IMR-90 (cell line): ENCODE measurements around the gene MED12L. TPM values are rescaled to one million over a fixed set of nuclear protein-coding genes. Genes with fewer than 3 reads are reported as not detected.

Experiments
- ATAC-seq: fragments of 200-7000 bp; cut with Tn5 transposase; 2 replicates; pipeline ENCODE4 v1.9.1; 2020; ENCODE audit warnings: low read depth, mild to moderate bottlenecking, moderate library complexity
- BruUV-seq: library from RNA; stranded (reverse); fragments of 400-500 nt; replicated peaks from 2 replicates; lab custom pipeline; 2021; lab: Mats Ljungman, UMichigan
- CTCF ChIA-PET: fragments of 300-600 bp; formaldehyde crosslinking; extraction: SDS; loops from one replicate; lab custom pipeline; 2021; ENCODE audit warnings: antibody characterized with exemption; lab: Yijun Ruan, JAX
- POLR2A ChIA-PET: fragments of 300-600 bp; sonication (Branson Sonifier 250); formaldehyde crosslinking; loops from one replicate; lab custom pipeline; 2022; ENCODE audit warnings: antibody characterized with exemption; ENCODE audit not compliant: unreplicated experiment; lab: Charles Lee
- DNase-seq: peaks from one replicate; pipeline ENCODE4 v3.0.0; 2013
- H2AFZ ChIP-seq: replicated peaks from 2 replicates; pipeline ENCODE3; 2013; ENCODE audit warnings: low read length, mild to moderate bottlenecking; ENCODE audit not compliant: poor library complexity
- H2AK5ac ChIP-seq: 2 replicates; pipeline ENCODE4 v1.6.1; 2013; ENCODE audit warnings: low read depth, low read length, inconsistent platforms
- H2AK9ac ChIP-seq: replicated peaks from 2 replicates; pipeline ENCODE3; 2013; ENCODE audit warnings: mild to moderate bottlenecking, low read depth, low read length, moderate library complexity; ENCODE audit not compliant: poor library complexity
- H2BK120ac ChIP-seq: 2 replicates; pipeline ENCODE4 v1.6.1; 2013; ENCODE audit warnings: low read depth, low read length, inconsistent platforms
- H2BK15ac ChIP-seq: 3 replicates; pipeline ENCODE4 v1.6.1; 2013; ENCODE audit warnings: low read depth, low read length, inconsistent platforms
- H2BK20ac ChIP-seq: 2 replicates; pipeline ENCODE4 v1.6.1; 2013; ENCODE audit warnings: low read depth, mild to moderate bottlenecking, inconsistent platforms, low read length, moderate library complexity
- H2BK5ac ChIP-seq: 2 replicates; pipeline ENCODE4 v1.6.1; 2013; ENCODE audit warnings: mild to moderate bottlenecking, low read depth, low read length, inconsistent platforms; ENCODE audit not compliant: poor library complexity, severe bottlenecking
- H3K14ac ChIP-seq: replicated peaks from 2 replicates; pipeline ENCODE4 v1.6.1; 2013; ENCODE audit warnings: low read depth, low read length, inconsistent platforms
- H3K18ac ChIP-seq: 2 replicates; pipeline ENCODE4 v1.6.1; 2013; ENCODE audit warnings: low read depth, low read length, control low read depth
- H3K23ac ChIP-seq: 2 replicates; pipeline ENCODE4 v1.6.1; 2013; ENCODE audit warnings: low read depth, low read length, inconsistent platforms
- H3K27ac ChIP-seq: 2 replicates; pipeline ENCODE4 v1.5.1; 2013; ENCODE audit warnings: mild to moderate bottlenecking, control low read depth, low read length; ENCODE audit not compliant: insufficient read depth
- H3K27me3 ChIP-seq: 2 replicates; pipeline ENCODE4 v1.6.1; 2013; ENCODE audit warnings: low read length; ENCODE audit not compliant: control insufficient read depth, insufficient read depth
- H3K36me3 ChIP-seq: 2 replicates; pipeline ENCODE4 v1.6.1; 2013; ENCODE audit warnings: low read length, mixed read lengths; ENCODE audit not compliant: control insufficient read depth, insufficient read depth
- H3K4ac ChIP-seq: 2 replicates; pipeline ENCODE4 v1.6.1; 2013; ENCODE audit warnings: low read depth, low read length, inconsistent platforms
- H3K4me1 ChIP-seq: 2 replicates; pipeline ENCODE4 v1.6.1; 2013; ENCODE audit warnings: low read length, mixed read lengths; ENCODE audit not compliant: control insufficient read depth, insufficient read depth
- H3K4me2 ChIP-seq: 2 replicates; pipeline ENCODE4 v1.6.1; 2013; ENCODE audit warnings: low read depth, mild to moderate bottlenecking, control low read depth, low read length, moderate library complexity
- H3K4me3 ChIP-seq: 2 replicates; pipeline ENCODE4 v1.5.1; 2013; ENCODE audit warnings: low read depth, mild to moderate bottlenecking, control low read depth, low read length, moderate library complexity; ENCODE audit not compliant: insufficient read depth
- H3K56ac ChIP-seq: 2 replicates; pipeline ENCODE4 v1.6.1; 2013; ENCODE audit warnings: low read length, inconsistent platforms; ENCODE audit not compliant: insufficient read depth; ENCODE audit errors: extremely low read depth
- H3K79me1 ChIP-seq, 2 experiments: 2 replicates each; pipeline ENCODE4 v1.6.1; 2013; ENCODE audit warnings: low read length in 2 of 2, inconsistent platforms in 1 of 2, low read depth in 1 of 2
- H3K9ac ChIP-seq: 2 replicates; pipeline ENCODE4 v1.6.1; 2013; ENCODE audit warnings: low read depth, low read length, control low read depth
- H3K9me1 ChIP-seq: 2 replicates; pipeline ENCODE4 v1.6.1; 2013; ENCODE audit warnings: low read length, inconsistent platforms; ENCODE audit not compliant: insufficient read depth
- H3K9me3 ChIP-seq: 2 replicates; pipeline ENCODE4 v1.6.1; 2013; ENCODE audit warnings: low read length; ENCODE audit not compliant: control insufficient read depth, insufficient read depth
- H4K20me1 ChIP-seq: 2 replicates; pipeline ENCODE4 v1.6.1; 2013; ENCODE audit warnings: low read length, inconsistent platforms; ENCODE audit not compliant: insufficient read depth
- H4K5ac ChIP-seq: 2 replicates; pipeline ENCODE4 v1.6.1; 2013; ENCODE audit warnings: mild to moderate bottlenecking, low read depth, low read length, control low read depth
- H4K8ac ChIP-seq, 2 experiments: 2 replicates each; pipeline ENCODE4 v1.6.1; 2013; ENCODE audit warnings: low read depth in 2 of 2, low read length in 2 of 2, control low read depth in 1 of 2, inconsistent platforms in 1 of 2
- H4K91ac ChIP-seq: 2 replicates; pipeline ENCODE4 v1.6.1; 2013; ENCODE audit warnings: low read depth, low read length, inconsistent platforms; ENCODE audit not compliant: insufficient read depth
- CHD1 ChIP-seq: IDR thresholded peaks from 2 replicates; pipeline ENCODE4 v1.6.1; 2012; ENCODE audit warnings: low read depth, low read length, improper control_type of control experiment
- MAZ ChIP-seq: IDR thresholded peaks from 2 replicates; pipeline ENCODE4 v1.6.1; 2012; ENCODE audit warnings: low read depth, mild to moderate bottlenecking, low read length, improper control_type of control experiment, moderate library complexity, borderline replicate concordance
- WGBS, 2 experiments: methylation state at CpG; one replicate each; pipeline versions ENCODE4 v1.1.5 to v1.1.7; 2013; ENCODE audit warnings: missing lambda C conversion rate in 2 of 2; ENCODE audit not compliant: insufficient read length in 1 of 2; ENCODE audit errors: extremely low coverage in 2 of 2; 5-methylcytosine and 5-hydroxymethylcytosine counted together
- dilution Hi-C: fragments of 300-500 bp; cut with HindIII; formaldehyde crosslinking; loops from one replicate; pipeline ENCODE4 v1.14.3; 2018; ENCODE audit warnings: low sequenced_read_pairs; ENCODE audit not compliant: unreplicated experiment
- in situ Hi-C: fragments of 300-500 bp; cut with MboI; formaldehyde crosslinking; loops from 3 replicates; pipeline ENCODE4 v1.14.3; 2019; ENCODE audit warnings: low sequenced_read_pairs, inconsistent platforms, mixed read lengths
- intact Hi-C: fragments of 100-400 bp; cut with micrococcal nuclease; formaldehyde crosslinking; loops from 2 replicates; pipeline ENCODE4 v1.10.0; 2022
- polyA plus RNA-seq, 3 experiments: library from polyadenylated mRNA; depleted of rRNA; stranded (reverse); fragments of >200 nt; gene quantifications; 2 replicates each; pipeline ENCODE4 v1.2.3, GENCODE V29; 2012; ENCODE audit warnings: low replicate concordance in 1 of 3
- total RNA-seq: library from RNA; depleted of rRNA; stranded (reverse); fragments of >200 nt; gene quantifications from 2 replicates; pipeline ENCODE4 v1.2.3, GENCODE V29; 2012

MED12L gene
- total and polyA plus RNA-seq, 2 of the 4 experiments (the other 2 are of a cell fraction) = 0.05 to 0.18 TPM

DNA sequence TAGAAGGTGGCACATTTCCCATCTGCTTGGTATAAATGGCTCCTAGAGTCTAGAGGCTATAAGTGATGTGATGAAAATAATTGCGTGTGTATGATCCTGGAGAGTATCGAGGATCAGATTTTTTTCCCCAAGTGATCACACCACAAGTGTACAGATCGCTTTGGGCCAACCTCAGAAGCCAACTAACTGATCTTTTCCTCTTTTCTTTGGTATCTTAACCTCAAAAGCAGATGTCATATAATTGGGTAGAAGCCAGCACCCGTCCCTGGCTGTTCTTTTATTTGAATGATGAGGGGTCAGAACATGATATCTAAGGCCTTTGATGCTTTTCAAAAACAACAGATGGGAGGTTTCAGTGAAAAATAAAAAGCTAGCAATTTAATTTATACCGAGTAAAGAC is 189.6 kb downstream of the MED12L start:
- POLR2A ChIA-PET = no interaction called here

More for the DNA sequence above, 189.6 kb downstream of the MED12L start:
- TF ChIP-seq MAZ = no peak
- TF ChIP-seq CHD1 = no peak
- no peak overlapping the region for H3K4me3 ChIP-seq
- dilution Hi-C loops (no loop called here), intact Hi-C loops (no loop called here), in situ Hi-C loops (loop anchor here (5.0 kb wide), 2 partner anchors 48 to 108 kb away; no protein-coding TSS in a partner anchor)
- no peak overlapping the region for H3K14ac ChIP-seq
- H2AK5ac ChIP-seq = no peak overlapping the region
- no peaks in the 10 kb centered on the region for H3K79me1 ChIP-seq
- H2BK120ac ChIP-seq = no peak overlapping the region
- no TSS peak for BruUV-seq
- DNase-seq (no peak), ATAC-seq (no peak)
- no peak overlapping the region for H2BK5ac ChIP-seq
- H4K91ac ChIP-seq = no peak overlapping the region
- H3K9me1 ChIP-seq = no peaks in the 10 kb centered on the region
- no peak overlapping the region for H2AK9ac ChIP-seq
- no peak overlapping the region for H4K5ac ChIP-seq
- no peak overlapping the region for H3K9ac ChIP-seq
- no peak overlapping the region for H2BK15ac ChIP-seq
- H3K4me1 ChIP-seq = peaks cover 2% of the 10 kb centered on the region; the same call in 1 of the 2 replicates
- H3K9me3 ChIP-seq = no peaks in the 10 kb centered on the region
- no peak overlapping the region for H3K18ac ChIP-seq
- no peak overlapping the region for H4K8ac ChIP-seq
- H3K56ac ChIP-seq = no peak overlapping the region
- H3K4me2 ChIP-seq = no peak overlapping the region
- no peaks in the 10 kb centered on the region for H4K20me1 ChIP-seq
- CTCF ChIA-PET = interaction anchor here (0.9 kb wide), 1 partner anchor 107 kb away, joined by 3 read pairs; no protein-coding TSS in a partner anchor
- no peak overlapping the region for H3K4ac ChIP-seq
- no peak overlapping the region for H3K27ac ChIP-seq
- no peaks in the 10 kb centered on the region for H3K36me3 ChIP-seq
- H3K27me3 ChIP-seq = no peaks in the 10 kb centered on the region
- no peak overlapping the region for H2AFZ ChIP-seq
- H2BK20ac ChIP-seq = no peak overlapping the region
- H3K23ac ChIP-seq = no peak overlapping the region
- no CpG with 5 or more reads among the region's 5 CpGs for WGBS, 2 experiments
